HepG2 (cell line): ENCODE results near the gene ZNF48. TPM values are rescaled to one million over a fixed set of nuclear protein-coding genes. Genes with fewer than 3 reads are reported as not detected.

Source experiments
- FOXK1 ChIP-seq: sonication (generic); formaldehyde crosslinking; IDR thresholded peaks from 2 replicates; pipeline ENCODE4 v1.4.0; 2020; ENCODE audit warnings: low read depth, missing genetic modification reagents, borderline replicate concordance
- GZF1 ChIP-seq: sonication (generic); formaldehyde crosslinking; IDR thresholded peaks from 2 replicates; pipeline ENCODE4 v1.5.1; 2020; ENCODE audit warnings: mild to moderate bottlenecking, missing genetic modification reagents
- HOXA5 ChIP-seq: sonication (generic); formaldehyde crosslinking; IDR thresholded peaks from 2 replicates; pipeline ENCODE4 v1.4.0; 2020; ENCODE audit warnings: missing genetic modification reagents
- IKZF4 ChIP-seq: sonication (generic); formaldehyde crosslinking; IDR thresholded peaks from 2 replicates; pipeline ENCODE4 v1.5.1; 2020; ENCODE audit warnings: borderline replicate concordance, mild to moderate bottlenecking, low read depth, missing genetic modification reagents; ENCODE audit errors: not compliant biosample characterization
- KLF13 ChIP-seq: sonication (generic); formaldehyde crosslinking; IDR thresholded peaks from 2 replicates; pipeline ENCODE4 v1.4.0; 2020; ENCODE audit warnings: mild to moderate bottlenecking, missing genetic modification reagents
- MYC ChIP-seq: sonication (generic); formaldehyde crosslinking; IDR thresholded peaks from 2 replicates; pipeline ENCODE4 v1.9.0; 2021; ENCODE audit warnings: missing genetic modification reagents, borderline replicate concordance
- PHB2 ChIP-seq: fragments of 450-650 bp; IDR thresholded peaks from 2 replicates; pipeline ENCODE4 v1.6.1; 2018; ENCODE audit not compliant: partially characterized antibody
- SRSF4 ChIP-seq: fragments of 200-400 bp; formaldehyde crosslinking; IDR thresholded peaks from one replicate; pipeline ENCODE4 v1.6.1; 2018; ENCODE audit warnings: mild to moderate bottlenecking, low read depth, low read length, moderate library complexity; ENCODE audit not compliant: poor library complexity, severe bottlenecking
- TOE1 ChIP-seq: sonication (generic); formaldehyde crosslinking; IDR thresholded peaks from 2 replicates; pipeline ENCODE4 v1.4.0; 2020; ENCODE audit warnings: mild to moderate bottlenecking, missing genetic modification reagents
- ZEB1 ChIP-seq: IDR thresholded peaks from 2 replicates; pipeline ENCODE4 v1.6.1; 2012; ENCODE audit warnings: mild to moderate bottlenecking, low read depth, inconsistent platforms; ENCODE audit not compliant: insufficient replicate concordance
- ZNF343 ChIP-seq: sonication (generic); formaldehyde crosslinking; IDR thresholded peaks from 2 replicates; pipeline ENCODE4 v1.4.0; 2020; ENCODE audit warnings: mild to moderate bottlenecking, missing genetic modification reagents
- ZNF460 ChIP-seq: sonication (generic); formaldehyde crosslinking; IDR thresholded peaks from 2 replicates; pipeline ENCODE4 v1.5.1; 2020; ENCODE audit warnings: missing genetic modification reagents, mild to moderate bottlenecking, borderline replicate concordance
- ZNF576 ChIP-seq: sonication (generic); formaldehyde crosslinking; IDR thresholded peaks from 2 replicates; pipeline ENCODE4 v1.4.0; 2020; ENCODE audit warnings: mild to moderate bottlenecking, missing genetic modification reagents
- polyA plus RNA-seq, 8 experiments: library from polyadenylated mRNA; depleted of rRNA in 3 of 8; stranded (reverse) in 7 of 8; unstranded in 1 of 8; fragments of >200 nt; fragmentation: Illumina TruSeq in 4 of 8; extraction: Trizol in 4 of 8; gene quantifications; 2 replicates each; pipeline versions ENCODE4 v1.2.1 to v1.2.3, GENCODE V29; 2011 to 2016; ENCODE audit warnings: low read depth in 4 of 8, missing spikeins in 1 of 8, mixed read lengths in 1 of 8; ENCODE audit not compliant: insufficient read depth in 1 of 8
- total RNA-seq, 5 experiments: library from RNA; depleted of rRNA; stranded (reverse); fragments of >200 nt; fragmentation: Illumina TruSeq; extraction: Trizol; gene quantifications; 2 replicates each; pipeline ENCODE4 v1.2.3, GENCODE V29; 2016; ENCODE audit warnings: low read depth in 1 of 5
- TF ChIP-seq, protein P1 (sequence below): sonication (generic); formaldehyde crosslinking; IDR thresholded peaks from 2 replicates; pipeline ENCODE4 v1.4.0; 2020; ENCODE audit warnings: missing genetic modification reagents
- TF ChIP-seq, protein P2 (sequence below): sonication (generic); formaldehyde crosslinking; IDR thresholded peaks from 2 replicates; pipeline ENCODE4 v1.8.1; 2023; ENCODE audit warnings: missing genetic modification reagents, inconsistent platforms, borderline replicate concordance
- TF ChIP-seq, protein P3 (sequence below), 2 experiments: fragments of 450-650 bp in 1 of 2; sonication (generic) in 1 of 2; formaldehyde crosslinking in 1 of 2; IDR thresholded peaks; 2 replicates each; pipeline versions ENCODE4 v1.6.1 to v1.8.0; 2016 to 2022; ENCODE audit warnings: antibody characterized with exemption in 1 of 2, mild to moderate bottlenecking in 1 of 2, missing genetic modification reagents in 1 of 2

Gene ZNF48
- total and polyA plus RNA-seq, 2 of the 13 experiments (the other 11 are each of a cell fraction or from before 2014, with no cell fraction given), result 9.9 to 12.3 TPM

GRCh38 chr16:30355144-30355953 is 39.9 kb upstream of the ZNF48 start, which contains the start of gene CD2BP2 (continued):
- TF ChIP-seq ZNF343 (CRISPR knock-in tag) (no peak; the same call in 1 of the 2 replicates), PHB2 (no peak), SRSF4 (no peak), ZNF460 (CRISPR knock-in tag) (no peak; the same call in 1 of the 2 replicates), ZNF576 (no peak; the same call in 1 of the 2 replicates), FOXK1 (CRISPR knock-in tag) (peak; percentile 90), MYC (CRISPR knock-in tag) (peak; percentile 56; the same call in 1 of the 2 replicates), GZF1 (CRISPR knock-in tag) (no peak), HOXA5 (CRISPR knock-in tag) (peak; percentile 97), KLF13 (no peak), TOE1 (CRISPR knock-in tag) (peak; percentile 25; the same call in 1 of the 2 replicates), IKZF4 (CRISPR knock-in tag) (peak; percentile 25), ZEB1 (peak; percentile 42)
- TF ChIP-seq, protein P1, sequence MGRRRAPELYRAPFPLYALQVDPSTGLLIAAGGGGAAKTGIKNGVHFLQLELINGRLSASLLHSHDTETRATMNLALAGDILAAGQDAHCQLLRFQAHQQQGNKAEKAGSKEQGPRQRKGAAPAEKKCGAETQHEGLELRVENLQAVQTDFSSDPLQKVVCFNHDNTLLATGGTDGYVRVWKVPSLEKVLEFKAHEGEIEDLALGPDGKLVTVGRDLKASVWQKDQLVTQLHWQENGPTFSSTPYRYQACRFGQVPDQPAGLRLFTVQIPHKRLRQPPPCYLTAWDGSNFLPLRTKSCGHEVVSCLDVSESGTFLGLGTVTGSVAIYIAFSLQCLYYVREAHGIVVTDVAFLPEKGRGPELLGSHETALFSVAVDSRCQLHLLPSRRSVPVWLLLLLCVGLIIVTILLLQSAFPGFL (CRISPR knock-in tag), result no peak
- TF ChIP-seq, protein P2, sequence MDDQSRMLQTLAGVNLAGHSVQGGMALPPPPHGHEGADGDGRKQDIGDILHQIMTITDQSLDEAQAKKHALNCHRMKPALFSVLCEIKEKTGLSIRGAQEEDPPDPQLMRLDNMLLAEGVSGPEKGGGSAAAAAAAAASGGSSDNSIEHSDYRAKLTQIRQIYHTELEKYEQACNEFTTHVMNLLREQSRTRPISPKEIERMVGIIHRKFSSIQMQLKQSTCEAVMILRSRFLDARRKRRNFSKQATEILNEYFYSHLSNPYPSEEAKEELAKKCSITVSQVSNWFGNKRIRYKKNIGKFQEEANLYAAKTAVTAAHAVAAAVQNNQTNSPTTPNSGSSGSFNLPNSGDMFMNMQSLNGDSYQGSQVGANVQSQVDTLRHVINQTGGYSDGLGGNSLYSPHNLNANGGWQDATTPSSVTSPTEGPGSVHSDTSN (CRISPR knock-in tag), result peak; percentile 58
- TF ChIP-seq, protein P3, sequence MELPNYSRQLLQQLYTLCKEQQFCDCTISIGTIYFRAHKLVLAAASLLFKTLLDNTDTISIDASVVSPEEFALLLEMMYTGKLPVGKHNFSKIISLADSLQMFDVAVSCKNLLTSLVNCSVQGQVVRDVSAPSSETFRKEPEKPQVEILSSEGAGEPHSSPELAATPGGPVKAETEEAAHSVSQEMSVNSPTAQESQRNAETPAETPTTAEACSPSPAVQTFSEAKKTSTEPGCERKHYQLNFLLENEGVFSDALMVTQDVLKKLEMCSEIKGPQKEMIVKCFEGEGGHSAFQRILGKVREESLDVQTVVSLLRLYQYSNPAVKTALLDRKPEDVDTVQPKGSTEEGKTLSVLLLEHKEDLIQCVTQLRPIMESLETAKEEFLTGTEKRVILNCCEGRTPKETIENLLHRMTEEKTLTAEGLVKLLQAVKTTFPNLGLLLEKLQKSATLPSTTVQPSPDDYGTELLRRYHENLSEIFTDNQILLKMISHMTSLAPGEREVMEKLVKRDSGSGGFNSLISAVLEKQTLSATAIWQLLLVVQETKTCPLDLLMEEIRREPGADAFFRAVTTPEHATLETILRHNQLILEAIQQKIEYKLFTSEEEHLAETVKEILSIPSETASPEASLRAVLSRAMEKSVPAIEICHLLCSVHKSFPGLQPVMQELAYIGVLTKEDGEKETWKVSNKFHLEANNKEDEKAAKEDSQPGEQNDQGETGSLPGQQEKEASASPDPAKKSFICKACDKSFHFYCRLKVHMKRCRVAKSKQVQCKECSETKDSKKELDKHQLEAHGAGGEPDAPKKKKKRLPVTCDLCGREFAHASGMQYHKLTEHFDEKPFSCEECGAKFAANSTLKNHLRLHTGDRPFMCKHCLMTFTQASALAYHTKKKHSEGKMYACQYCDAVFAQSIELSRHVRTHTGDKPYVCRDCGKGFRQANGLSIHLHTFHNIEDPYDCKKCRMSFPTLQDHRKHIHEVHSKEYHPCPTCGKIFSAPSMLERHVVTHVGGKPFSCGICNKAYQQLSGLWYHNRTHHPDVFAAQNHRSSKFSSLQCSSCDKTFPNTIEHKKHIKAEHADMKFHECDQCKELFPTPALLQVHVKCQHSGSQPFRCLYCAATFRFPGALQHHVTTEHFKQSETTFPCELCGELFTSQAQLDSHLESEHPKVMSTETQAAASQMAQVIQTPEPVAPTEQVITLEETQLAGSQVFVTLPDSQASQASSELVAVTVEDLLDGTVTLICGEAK (IDR thresholded peaks at IDR 0.05), result peak; percentile 89
- TF ChIP-seq, protein P3 (CRISPR knock-in tag; IDR thresholded peaks at IDR 0.05), result peak; percentile 58; the same call in 1 of the 2 replicates
